GM18507 (cell line): ENCODE results near the gene SH2D6.

ENCODE experiments used
- DNase-seq: peaks from one replicate; pipeline ENCODE4 v3.0.0; 2011; ENCODE audit warnings: low read depth; ENCODE audit not compliant: insufficient read length; ENCODE audit errors: extremely low spot score
- FAIRE-seq: peaks from 2 replicates; lab custom pipeline; 2011; peaks lifted over from hg19 to GRCh38; lab: Jason Lieb, UNC

The SH2D6 gene

GRCh38 chr2:85419009-85419675, 628 bp downstream of the SH2D6 start:
- no peak for FAIRE-seq
- no peak for DNase-seq

- DNase-seq (peak; percentile 80), FAIRE-seq (peak; percentile 79)
Measured at GRCh38 chr2:85420536-85421259, 2.2 kb downstream of the SH2D6 start.

- DNase-seq (no peak), FAIRE-seq (no peak)
Measured at GRCh38 chr2:85421260-85422071, 3.0 kb downstream of the SH2D6 start.

GRCh38 chr2:85422072-85422457, 3.6 kb downstream of the SH2D6 start:
- DNase-seq (no peak), FAIRE-seq (no peak)

GRCh38 chr2:85423525-85423924, 5.0 kb downstream of the SH2D6 start:
- DNase-seq (no peak), FAIRE-seq (no peak)

- DNase-seq = no peak
- no peak for FAIRE-seq
Measured at GRCh38 chr2:85425588-85425987, 7.1 kb downstream of the SH2D6 start.

- no peak for DNase-seq
- no peak for FAIRE-seq
Measured at GRCh38 chr2:85427300-85427835, 8.9 kb downstream of the SH2D6 start.

GRCh38 chr2:85428343-85428881, 9.9 kb downstream of the SH2D6 start:
- FAIRE-seq (no peak), DNase-seq (no peak)

- no peak for DNase-seq
- no peak for FAIRE-seq
Measured at GRCh38 chr2:85429213-85429923, 10.9 kb downstream of the SH2D6 start.

- no peak for DNase-seq
- no peak for FAIRE-seq
Measured at GRCh38 chr2:85429924-85430289, 11.4 kb downstream of the SH2D6 start.

GRCh38 chr2:85430752-85431569, 12.4 kb downstream of the SH2D6 start:
- FAIRE-seq = no peak
- no peak for DNase-seq

GRCh38 chr2:85431570-85432205, 13.2 kb downstream of the SH2D6 start:
- no peak for DNase-seq
- FAIRE-seq = no peak

- FAIRE-seq (no peak), DNase-seq (no peak)
Measured at GRCh38 chr2:85433511-85434089, 15.1 kb downstream of the SH2D6 start.

- DNase-seq (no peak), FAIRE-seq (no peak)
Measured at GRCh38 chr2:85434696-85435095, 16.2 kb downstream of the SH2D6 start.

GRCh38 chr2:85435220-85435958, 16.9 kb downstream of the SH2D6 start:
- DNase-seq (no peak), FAIRE-seq (no peak)

- DNase-seq = no peak
- FAIRE-seq = no peak
Measured at GRCh38 chr2:85435981-85436835, 17.7 kb downstream of the SH2D6 start.
